Nephron progenitor cell (in vitro differentiated cells): Measurements from ENCODE around the gene LGALS3BP.

Experiments used
- DNase-seq: peaks from one replicate; pipeline ENCODE4 v3.0.0; 2021
- H3K27ac Mint-ChIP-seq: 2 replicates; pipeline ENCODE4 v1.8.0; 2021; ENCODE audit warnings: mild to moderate bottlenecking, moderate library complexity, mixed read lengths
- H3K27me3 Mint-ChIP-seq: 2 replicates; pipeline ENCODE4 v1.8.0; 2021; ENCODE audit warnings: mild to moderate bottlenecking, low read depth, mixed read lengths; ENCODE audit not compliant: poor library complexity
- H3K36me3 Mint-ChIP-seq: 2 replicates; pipeline ENCODE4 v1.8.0; 2021; ENCODE audit warnings: low read depth, mixed read lengths
- H3K4me1 Mint-ChIP-seq: 2 replicates; pipeline ENCODE4 v1.8.0; 2021; ENCODE audit warnings: mixed read lengths
- H3K4me3 Mint-ChIP-seq: 2 replicates; pipeline ENCODE4 v1.8.0; 2021; ENCODE audit warnings: mild to moderate bottlenecking, moderate library complexity, mixed read lengths
- H3K9me3 Mint-ChIP-seq: 2 replicates; pipeline ENCODE4 v1.8.0; 2021; ENCODE audit warnings: mild to moderate bottlenecking, moderate library complexity, mixed read lengths
- TF ChIP-seq, protein P1 (sequence below): fragments of 200-600 bp; sonication (generic); IDR thresholded peaks from 2 replicates; pipeline ENCODE4 v1.5.0; 2021; ENCODE audit warnings: antibody characterized with exemption

The LGALS3BP gene

GRCh38 chr17:78962345-78962983 is 17.3 kb downstream of the LGALS3BP start:
- H3K4me1 Mint-ChIP-seq, result peaks cover 29% of the 10 kb centered on the region
- no peak overlapping the region for H3K27ac Mint-ChIP-seq
- DNase-seq, result no peak
- H3K4me3 Mint-ChIP-seq, result no peak overlapping the region
- no peaks in the 10 kb centered on the region for H3K36me3 Mint-ChIP-seq
- TF ChIP-seq, protein P1, sequence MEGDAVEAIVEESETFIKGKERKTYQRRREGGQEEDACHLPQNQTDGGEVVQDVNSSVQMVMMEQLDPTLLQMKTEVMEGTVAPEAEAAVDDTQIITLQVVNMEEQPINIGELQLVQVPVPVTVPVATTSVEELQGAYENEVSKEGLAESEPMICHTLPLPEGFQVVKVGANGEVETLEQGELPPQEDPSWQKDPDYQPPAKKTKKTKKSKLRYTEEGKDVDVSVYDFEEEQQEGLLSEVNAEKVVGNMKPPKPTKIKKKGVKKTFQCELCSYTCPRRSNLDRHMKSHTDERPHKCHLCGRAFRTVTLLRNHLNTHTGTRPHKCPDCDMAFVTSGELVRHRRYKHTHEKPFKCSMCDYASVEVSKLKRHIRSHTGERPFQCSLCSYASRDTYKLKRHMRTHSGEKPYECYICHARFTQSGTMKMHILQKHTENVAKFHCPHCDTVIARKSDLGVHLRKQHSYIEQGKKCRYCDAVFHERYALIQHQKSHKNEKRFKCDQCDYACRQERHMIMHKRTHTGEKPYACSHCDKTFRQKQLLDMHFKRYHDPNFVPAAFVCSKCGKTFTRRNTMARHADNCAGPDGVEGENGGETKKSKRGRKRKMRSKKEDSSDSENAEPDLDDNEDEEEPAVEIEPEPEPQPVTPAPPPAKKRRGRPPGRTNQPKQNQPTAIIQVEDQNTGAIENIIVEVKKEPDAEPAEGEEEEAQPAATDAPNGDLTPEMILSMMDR, result no peak
- no peaks in the 10 kb centered on the region for H3K9me3 Mint-ChIP-seq
- H3K27me3 Mint-ChIP-seq, result peaks cover 6% of the 10 kb centered on the region

- TF ChIP-seq, protein P1, result no peak
- H3K9me3 Mint-ChIP-seq, result no peaks in the 10 kb centered on the region
- H3K27me3 Mint-ChIP-seq, result peaks cover 10% of the 10 kb centered on the region
- H3K4me1 Mint-ChIP-seq, result peaks cover 20% of the 10 kb centered on the region
- no peak for DNase-seq
- no peaks in the 10 kb centered on the region for H3K36me3 Mint-ChIP-seq
- no peak overlapping the region for H3K27ac Mint-ChIP-seq
- no peak overlapping the region for H3K4me3 Mint-ChIP-seq
Measured at GRCh38 chr17:78961571-78961970, 18.2 kb downstream of the LGALS3BP start.

DNA sequence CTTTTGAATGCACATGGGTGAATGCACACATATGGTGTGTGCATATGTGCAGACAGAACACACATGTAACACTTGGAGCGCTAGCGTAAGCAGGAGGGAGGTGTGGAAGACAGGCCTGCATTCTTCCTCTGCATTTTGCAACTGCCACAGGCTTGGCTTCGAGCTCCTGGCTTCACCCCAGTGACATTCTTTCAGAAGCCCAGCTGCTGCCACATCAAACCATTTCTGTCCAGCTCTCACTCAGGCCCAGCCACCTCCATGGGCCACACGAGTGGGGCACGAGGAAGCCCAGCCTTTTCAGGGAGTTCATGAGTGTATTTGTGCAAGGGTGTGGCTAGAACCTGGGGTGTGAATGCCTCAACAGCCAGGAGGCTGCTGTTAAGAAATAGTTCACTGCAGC is 18.8 kb downstream of the LGALS3BP start:
- Mint-ChIP-seq H3K27ac (no peak overlapping the region), H3K4me1 (peaks cover 18% of the 10 kb centered on the region), H3K9me3 (no peaks in the 10 kb centered on the region), H3K36me3 (no peaks in the 10 kb centered on the region), H3K4me3 (no peak overlapping the region), H3K27me3 (peaks cover 14% of the 10 kb centered on the region)
- no peak for DNase-seq
- TF ChIP-seq, protein P1, result no peak

GRCh38 chr17:78959803-78960202 is 19.9 kb downstream of the LGALS3BP start:
- peaks cover 12% of the 10 kb centered on the region for H3K27me3 Mint-ChIP-seq
- H3K36me3 Mint-ChIP-seq, result no peaks in the 10 kb centered on the region
- no peak overlapping the region for H3K4me3 Mint-ChIP-seq
- TF ChIP-seq, protein P1, result no peak
- H3K9me3 Mint-ChIP-seq, result no peaks in the 10 kb centered on the region
- H3K27ac Mint-ChIP-seq, result no peak overlapping the region
- peaks cover 15% of the 10 kb centered on the region for H3K4me1 Mint-ChIP-seq
- no peak for DNase-seq

DNA sequence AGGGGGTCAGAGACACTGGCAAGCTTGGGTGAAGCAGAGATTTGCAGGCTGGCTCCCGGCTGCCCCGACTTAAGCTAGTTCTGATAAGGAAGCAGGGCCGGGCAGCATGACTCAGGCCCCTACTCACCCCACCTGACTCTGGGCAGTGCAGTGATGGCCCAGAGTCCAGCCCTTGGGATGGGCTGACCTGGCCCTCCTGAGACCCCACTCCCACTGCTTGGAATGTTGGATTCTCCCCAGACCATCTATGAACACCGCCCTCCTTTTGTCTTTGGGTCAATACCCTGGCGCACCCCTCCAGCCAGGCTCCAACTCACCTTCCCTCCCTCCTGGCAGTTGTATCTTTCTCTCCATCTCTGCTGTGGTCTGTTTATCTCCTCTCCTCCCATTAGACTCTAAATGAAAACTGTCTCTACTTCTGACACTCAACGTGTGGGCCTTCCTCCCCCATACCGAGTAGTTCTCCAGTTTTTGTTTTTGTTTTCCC is 21.0 kb downstream of the LGALS3BP start:
- Mint-ChIP-seq H3K36me3 (no peaks in the 10 kb centered on the region), H3K4me1 (peaks cover 26% of the 10 kb centered on the region), H3K27me3 (peaks cover 12% of the 10 kb centered on the region), H3K4me3 (no peak overlapping the region), H3K27ac (peak overlapping the region; percentile 96), H3K9me3 (no peaks in the 10 kb centered on the region)
- TF ChIP-seq, protein P1, result no peak
- DNase-seq, result no peak

- Mint-ChIP-seq H3K4me1 (peaks cover 41% of the 10 kb centered on the region), H3K4me3 (no peak overlapping the region), H3K27me3 (peaks cover 12% of the 10 kb centered on the region), H3K9me3 (no peaks in the 10 kb centered on the region), H3K27ac (no peak overlapping the region), H3K36me3 (no peaks in the 10 kb centered on the region)
- TF ChIP-seq, protein P1, result no peak
- no peak for DNase-seq
Measured at GRCh38 chr17:78957128-78957527, 22.6 kb downstream of the LGALS3BP start.
